ENCODE measurements around the gene GRB7. TPM values are rescaled to one million over a fixed set of nuclear protein-coding genes. Genes with fewer than 3 reads are reported as not detected.
A peak's percentile ranks its signal among the peaks of the same experiment; 100 is the strongest.

The GRB7 gene
- total and polyA plus RNA-seq, 10 donors, result 0.04 to 1.9 (median 0.51) TPM; not detected in 1

DNA sequence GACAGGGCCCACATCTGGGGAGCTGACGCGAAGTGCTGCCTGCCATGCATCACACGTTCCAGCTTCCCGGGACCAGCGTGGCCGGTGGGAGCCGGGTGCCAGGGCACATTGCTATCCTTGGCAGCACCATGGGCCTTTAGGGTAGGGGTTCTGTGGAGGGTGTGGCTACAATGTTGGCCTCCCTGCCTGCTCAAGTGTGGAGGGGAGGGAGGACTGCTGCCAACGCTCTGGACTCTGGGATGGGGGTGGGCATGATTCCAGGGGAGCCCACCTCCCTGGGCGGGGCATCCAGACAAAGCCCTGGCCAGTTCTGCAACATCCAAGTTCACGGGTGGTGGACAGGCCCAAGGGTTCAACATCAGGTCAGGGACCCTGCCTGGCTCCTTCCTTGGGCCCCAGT, 13.9 kb downstream of the GRB7 start:
- Histone ChIP-seq H3K36me3 (no peaks in the 10 kb centered on the region), H3K27me3 (replicated peaks in 1 of 7) (no peaks in the 10 kb centered on the region), H3K4me3 (no peak overlapping the region), H3K4me1 (peaks cover 23 to 49% (median 37%) of the 10 kb centered on the region in 6 donors), H3K9me3 (no peaks in the 10 kb centered on the region), H3K27ac (peak overlapping the region in 3 of 8 donors; percentile 17 to 98 (median 23))
- TF ChIP-seq POLR2AphosphoS5 (IDR thresholded peaks at IDR 0.05) (no peak), POLR2A (IDR thresholded peaks at IDR 0.05) (no peak)
- TF ChIP-seq, protein P1, sequence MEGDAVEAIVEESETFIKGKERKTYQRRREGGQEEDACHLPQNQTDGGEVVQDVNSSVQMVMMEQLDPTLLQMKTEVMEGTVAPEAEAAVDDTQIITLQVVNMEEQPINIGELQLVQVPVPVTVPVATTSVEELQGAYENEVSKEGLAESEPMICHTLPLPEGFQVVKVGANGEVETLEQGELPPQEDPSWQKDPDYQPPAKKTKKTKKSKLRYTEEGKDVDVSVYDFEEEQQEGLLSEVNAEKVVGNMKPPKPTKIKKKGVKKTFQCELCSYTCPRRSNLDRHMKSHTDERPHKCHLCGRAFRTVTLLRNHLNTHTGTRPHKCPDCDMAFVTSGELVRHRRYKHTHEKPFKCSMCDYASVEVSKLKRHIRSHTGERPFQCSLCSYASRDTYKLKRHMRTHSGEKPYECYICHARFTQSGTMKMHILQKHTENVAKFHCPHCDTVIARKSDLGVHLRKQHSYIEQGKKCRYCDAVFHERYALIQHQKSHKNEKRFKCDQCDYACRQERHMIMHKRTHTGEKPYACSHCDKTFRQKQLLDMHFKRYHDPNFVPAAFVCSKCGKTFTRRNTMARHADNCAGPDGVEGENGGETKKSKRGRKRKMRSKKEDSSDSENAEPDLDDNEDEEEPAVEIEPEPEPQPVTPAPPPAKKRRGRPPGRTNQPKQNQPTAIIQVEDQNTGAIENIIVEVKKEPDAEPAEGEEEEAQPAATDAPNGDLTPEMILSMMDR (IDR thresholded peaks at IDR 0.05 in 8 of 11, conservative IDR thresholded peaks at IDR 0.05 in 3 of 11), result no peak
- intact Hi-C loops (cut with DNase I; ENCODE audit: low total_unique reads), result loop anchor here (5.0 to 10.0 kb wide), 2 partner anchors 113 to 129 kb away; partner anchors contain the start of genes IKZF3 and ZPBP2
- peak; percentile 72 for DNase-seq
- 77 to 92% (median 79%) methylated on average over 10 of the region's 10 CpGs for WGBS, 5 donors

DNA sequence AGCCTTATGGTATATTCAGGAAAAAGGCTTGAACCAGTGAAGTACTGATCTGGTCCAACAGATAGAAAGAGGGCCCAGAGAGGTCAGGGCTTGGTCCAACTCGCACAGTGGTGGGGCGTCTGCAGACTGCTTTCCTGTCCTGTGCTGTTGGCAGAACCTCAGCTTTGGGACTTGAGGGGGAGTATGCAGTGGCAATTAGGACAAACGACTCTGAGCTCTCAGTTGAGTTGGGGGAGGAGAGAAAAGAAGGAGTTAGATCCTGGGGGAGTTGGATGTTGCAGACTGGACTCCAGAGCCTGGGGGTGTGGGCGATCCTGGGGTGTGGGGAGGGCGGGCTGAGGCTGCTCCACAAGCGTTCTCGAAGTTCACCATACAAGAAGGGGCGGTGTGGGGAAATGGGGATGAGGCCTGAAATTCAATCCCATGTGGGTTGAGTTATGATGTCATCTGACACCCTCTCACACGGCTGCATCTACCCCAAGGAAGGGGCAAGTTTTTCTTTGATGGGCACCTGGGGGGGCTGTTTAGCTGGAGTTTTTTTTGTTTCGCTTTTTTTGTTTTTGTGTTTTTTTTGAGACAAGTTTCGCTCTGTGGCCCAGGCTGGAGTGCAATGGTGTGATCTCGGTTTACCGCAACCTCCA, 14.6 kb downstream of the GRB7 start:
- Histone ChIP-seq H3K27ac (peak overlapping the region in 4 of 8 donors; percentile 96 to 99 (median 98)), H3K4me1 (peaks cover 30 to 56% (median 44%) of the 10 kb centered on the region in 6 donors), H3K36me3 (no peaks in the 10 kb centered on the region), H3K4me3 (no peak overlapping the region), H3K9me3 (no peaks in the 10 kb centered on the region), H3K27me3 (replicated peaks in 1 of 7) (no peaks in the 10 kb centered on the region)
- intact Hi-C loops (cut with DNase I; ENCODE audit: low total_unique reads), result loop anchor here (5.0 to 10.0 kb wide), 2 partner anchors 112 to 130 kb away; partner anchors contain the start of genes IKZF3 and ZPBP2
- 79 to 84% (median 83%) methylated on average over 13 of the region's 13 CpGs for WGBS, 5 donors
- DNase-seq, result peak; percentile 69
- TF ChIP-seq POLR2AphosphoS5 (IDR thresholded peaks at IDR 0.05), result no peak
- TF ChIP-seq, protein P1 (IDR thresholded peaks at IDR 0.05 in 8 of 11, conservative IDR thresholded peaks at IDR 0.05 in 3 of 11), result no peak
- no peak for TF ChIP-seq POLR2A (IDR thresholded peaks at IDR 0.05)

DNA sequence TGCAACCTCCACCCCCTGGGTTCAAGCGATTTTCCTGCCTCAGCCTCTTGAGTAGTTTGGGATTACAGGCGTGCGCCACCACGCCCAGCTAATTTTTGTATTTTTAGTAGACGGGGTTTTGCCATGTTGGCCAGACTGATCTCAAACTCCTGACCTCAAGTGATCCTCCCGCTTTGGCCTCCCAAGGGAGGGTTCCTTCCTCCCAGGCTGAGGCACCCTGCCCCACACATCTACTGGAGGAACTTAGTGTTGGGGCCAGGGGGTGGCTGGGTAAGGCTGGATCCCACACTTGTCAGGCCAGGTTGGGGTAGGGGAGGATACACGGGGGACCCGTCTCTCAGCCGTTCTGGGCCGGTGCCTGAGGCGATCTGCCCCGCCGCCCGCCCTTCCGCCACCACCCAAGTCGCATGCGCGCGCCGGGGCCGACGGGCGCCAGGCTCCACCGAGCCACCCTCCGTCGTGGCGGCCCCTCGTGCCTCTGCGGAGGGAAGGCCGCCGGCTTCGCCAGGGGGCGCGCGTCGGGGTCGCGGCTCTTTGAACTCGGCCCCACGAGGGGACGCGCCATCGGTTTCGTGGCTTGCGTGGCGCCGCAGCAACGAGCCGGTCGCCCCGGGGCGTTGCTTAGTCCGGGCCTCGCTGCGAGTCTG, 15.9 kb downstream of the GRB7 start:
- TF ChIP-seq POLR2AphosphoS5 (IDR thresholded peaks at IDR 0.05), result peak in 2 of 3 donors; percentile 66 to 78
- TF ChIP-seq, protein P1 (IDR thresholded peaks at IDR 0.05 in 8 of 11, conservative IDR thresholded peaks at IDR 0.05 in 3 of 11), result no peak
- Histone ChIP-seq H3K9me3 (no peaks in the 10 kb centered on the region), H3K27me3 (replicated peaks in 1 of 7) (no peaks in the 10 kb centered on the region), H3K27ac (peak overlapping the region; percentile 95 to 99 (median 98)), H3K36me3 (no peaks in the 10 kb centered on the region), H3K4me1 (peaks cover 43 to 69% (median 56%) of the 10 kb centered on the region in 6 donors), H3K4me3 (peak overlapping the region; percentile 46 to 87 (median 60))
- intact Hi-C loops (cut with DNase I; ENCODE audit: low total_unique reads), result loop anchor here (5.0 to 10.0 kb wide), 2 partner anchors 111 to 131 kb away; partner anchors contain the start of genes IKZF3 and ZPBP2
- WGBS, 5 donors, result 3 to 9% (median 4%) methylated on average over 18 to 55 of the region's 55 CpGs
- DNase-seq, result peak; percentile 95

All from spleen (tissue), 11 donors.